Common myeloid progenitor, CD34-positive (primary cell): ENCODE results near the gene OR51B4. TPM values are rescaled to one million over a fixed set of nuclear protein-coding genes. Genes with fewer than 3 reads are reported as not detected.

ENCODE experiments used
- CTCF ChIA-PET: fragments of 350-600 bp; sonication (Branson Sonifier 250); formaldehyde crosslinking; loops from one replicate; lab custom pipeline; 2021; ENCODE audit warnings: antibody characterized with exemption; lab: Charles Lee
- POLR2A ChIA-PET: fragments of 350-600 bp; sonication (Branson Sonifier 250); formaldehyde crosslinking; loops from one replicate; lab custom pipeline; 2021; ENCODE audit warnings: antibody characterized with exemption; lab: Charles Lee
- DNase-seq, 3 donors: peaks; one replicate each; pipeline versions ENCODE4 v3.0.0 to v3.0.0-alpha.2; 2013
- H3K27ac ChIP-seq, 2 experiments: 1 replicate in 1 of 2; 2 replicates in 1 of 2; pipeline ENCODE4 v1.7.0; 2013; ENCODE audit warnings: inconsistent platforms in 2 of 2, low read length in 2 of 2, mild to moderate bottlenecking in 2 of 2, low read depth in 1 of 2, moderate library complexity in 1 of 2; ENCODE audit not compliant: severe bottlenecking in 2 of 2, insufficient read depth in 1 of 2, poor library complexity in 1 of 2
- H3K27me3 ChIP-seq, 5 experiments: replicated peaks in 2 of 5; 1 replicate in 3 of 5; 2 replicates in 2 of 5; pipeline versions ENCODE4 v1.6.1 to v1.7.0; 2013; ENCODE audit warnings: low read length in 4 of 5, mild to moderate bottlenecking in 2 of 5, moderate library complexity in 2 of 5, inconsistent platforms in 1 of 5; ENCODE audit not compliant: insufficient read depth in 5 of 5, control insufficient read depth in 4 of 5
- H3K36me3 ChIP-seq, 4 experiments: 1 replicate in 2 of 4; 2 replicates in 2 of 4; pipeline versions ENCODE4 v1.6.1 to v1.7.0; 2013; ENCODE audit warnings: low read length in 3 of 4, control low read depth in 1 of 4, mild to moderate bottlenecking in 1 of 4; ENCODE audit not compliant: control insufficient read depth in 4 of 4, insufficient read depth in 4 of 4
- H3K4me1 ChIP-seq, 4 experiments: 1 replicate in 3 of 4; 2 replicates in 1 of 4; pipeline versions ENCODE4 v1.6.1 to v1.7.1; 2013; ENCODE audit warnings: low read length in 3 of 4, mild to moderate bottlenecking in 3 of 4, control low read depth in 1 of 4, inconsistent platforms in 1 of 4, moderate library complexity in 1 of 4; ENCODE audit not compliant: control insufficient read depth in 4 of 4, insufficient read depth in 4 of 4; ENCODE audit errors: control extremely low read depth in 1 of 4
- H3K4me3 ChIP-seq, 7 experiments: 1 replicate in 4 of 7; 2 replicates in 3 of 7; pipeline versions ENCODE4 v1.5.1 to v1.7.0; 2013; ENCODE audit warnings: mild to moderate bottlenecking in 7 of 7, low read length in 6 of 7, moderate library complexity in 6 of 7, inconsistent platforms in 2 of 7, low read depth in 2 of 7, control low read depth in 1 of 7; ENCODE audit not compliant: insufficient read depth in 4 of 7, control insufficient read depth in 1 of 7; ENCODE audit errors: extremely low read depth in 1 of 7
- H3K9me3 ChIP-seq, 5 experiments: 1 replicate in 4 of 5; 2 replicates in 1 of 5; pipeline versions ENCODE4 v1.6.1 to v1.7.1; 2013; ENCODE audit warnings: low read length in 4 of 5, mild to moderate bottlenecking in 2 of 5, inconsistent platforms in 1 of 5, low read depth in 1 of 5, moderate library complexity in 1 of 5; ENCODE audit not compliant: control insufficient read depth in 4 of 5, insufficient read depth in 2 of 5; ENCODE audit errors: control extremely low read depth in 1 of 5
- WGBS: methylation state at CpG from one replicate; pipeline ENCODE4 v1.1.5; 2013; ENCODE audit not compliant: insufficient coverage; 5-methylcytosine and 5-hydroxymethylcytosine counted together
- polyA plus RNA-seq: library from polyadenylated mRNA; unstranded; fragments of 120-200 nt; gene quantifications from one replicate; pipeline ENCODE4 v1.2.1, GENCODE V29; 2013

Gene OR51B4, protein sequence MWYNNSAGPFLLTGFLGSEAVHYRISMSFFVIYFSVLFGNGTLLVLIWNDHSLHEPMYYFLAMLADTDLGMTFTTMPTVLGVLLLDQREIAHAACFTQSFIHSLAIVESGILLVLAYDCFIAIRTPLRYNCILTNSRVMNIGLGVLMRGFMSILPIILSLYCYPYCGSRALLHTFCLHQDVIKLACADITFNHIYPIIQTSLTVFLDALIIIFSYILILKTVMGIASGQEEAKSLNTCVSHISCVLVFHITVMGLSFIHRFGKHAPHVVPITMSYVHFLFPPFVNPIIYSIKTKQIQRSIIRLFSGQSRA
- polyA plus RNA-seq = 0.25 TPM

DNA sequence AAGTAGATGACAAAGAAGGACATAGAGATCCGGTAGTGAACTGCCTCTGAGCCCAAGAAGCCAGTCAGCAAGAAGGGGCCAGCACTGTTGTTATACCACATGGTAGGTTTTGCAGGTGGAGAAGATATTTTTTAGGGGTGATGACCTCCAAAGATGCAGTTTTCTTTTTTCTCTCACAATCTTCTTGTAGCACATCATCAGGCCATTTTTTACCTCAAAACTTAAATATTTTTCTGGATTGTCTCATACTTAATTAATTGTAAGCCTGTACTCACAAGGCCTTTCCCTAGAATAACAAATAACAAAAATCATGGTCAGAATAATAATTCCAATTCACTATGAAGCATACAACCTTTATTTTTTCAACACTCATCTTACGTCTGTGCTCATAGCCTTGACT lies at the start of gene OR51B4:
Gene OR51B4, minus strand, starts transcription at position 101 of the 400 bp plus-strand sequence. Its CDS starts 0 bp downstream, at position 101.
- POLR2A ChIA-PET = no interaction called here
- H3K36me3 ChIP-seq = no peaks in the 10 kb centered on the region
- H3K4me1 ChIP-seq = no peaks in the 10 kb centered on the region
- H3K4me3 ChIP-seq = no peak within 1 kb of the TSS
- WGBS = 100% methylated on average over 2 of the region's 2 CpGs
- CTCF ChIA-PET = no interaction called here
- no peak for DNase-seq
- no peak within 1 kb of the TSS for H3K27ac ChIP-seq
- H3K9me3 ChIP-seq = no peaks in the 10 kb centered on the region
- no peaks in the 10 kb centered on the region for H3K27me3 ChIP-seq

GRCh38 chr11:5351208-5351607 lies 49.5 kb upstream of the OR51B4 start, which contains the start of gene OR51B6:
Gene OR51B6, plus strand, starts transcription at chr11:5351508. Its CDS starts 0 bp downstream, at chr11:5351508.
- H3K27ac ChIP-seq = no peak within 1 kb of the TSS
- H3K9me3 ChIP-seq = no peaks in the 10 kb centered on the region
- ChIA-PET POLR2A (no interaction called here), CTCF (interaction anchor here (1.3 kb wide), 1 partner anchor 47 kb away, joined by 3 read pairs; no protein-coding TSS in a partner anchor)
- no peaks in the 10 kb centered on the region for H3K36me3 ChIP-seq
- H3K4me1 ChIP-seq = no peaks in the 10 kb centered on the region
- DNase-seq = no peak
- H3K27me3 ChIP-seq = peaks cover 0 to 2% (median 0%) of the 10 kb centered on the region in 5 experiments
- no CpG with 5 or more reads among the region's 1 CpG for WGBS
- no peak within 1 kb of the TSS for H3K4me3 ChIP-seq

DNA sequence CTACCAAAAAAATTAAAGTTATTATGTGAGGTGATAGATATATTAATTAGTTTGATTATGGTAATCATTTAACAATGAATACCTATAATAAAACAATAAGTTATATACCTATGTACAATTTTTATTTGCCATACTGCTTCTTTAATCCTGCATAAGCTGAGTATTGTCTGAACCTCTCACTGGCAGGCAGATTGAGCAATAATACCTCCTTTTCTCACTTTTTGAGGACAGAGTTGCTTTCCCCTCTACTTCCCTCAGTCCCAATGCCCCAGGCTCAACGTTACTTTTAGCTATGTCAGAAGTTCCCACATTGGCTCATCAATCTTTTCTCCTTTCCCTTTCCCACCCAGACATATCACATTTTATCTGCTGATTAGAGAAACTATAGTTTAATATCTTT lies 47.8 kb upstream of the OR51B4 start:
- no peak overlapping the region for H3K4me3 ChIP-seq
- H3K9me3 ChIP-seq = no peaks in the 10 kb centered on the region
- H3K36me3 ChIP-seq = no peaks in the 10 kb centered on the region
- 60% methylated on average over 1 of the region's 1 CpG for WGBS
- H3K27me3 ChIP-seq = peaks cover 0 to 2% (median 0%) of the 10 kb centered on the region in 5 experiments
- CTCF ChIA-PET = no interaction called here
- no peak overlapping the region for H3K27ac ChIP-seq
- no peak for DNase-seq
- no peaks in the 10 kb centered on the region for H3K4me1 ChIP-seq
- POLR2A ChIA-PET = no interaction called here

GRCh38 chr11:5348551-5349194 lies 46.9 kb upstream of the OR51B4 start:
- Histone ChIP-seq H3K9me3 (no peaks in the 10 kb centered on the region), H3K4me1 (no peaks in the 10 kb centered on the region), H3K27me3 (peaks cover 0 to 2% (median 0%) of the 10 kb centered on the region in 5 experiments), H3K4me3 (no peak overlapping the region), H3K36me3 (no peaks in the 10 kb centered on the region), H3K27ac (no peak overlapping the region)
- ChIA-PET POLR2A (no interaction called here), CTCF (no interaction called here)
- no peak for DNase-seq
- WGBS = 100% methylated on average over 2 of the region's 3 CpGs

DNA sequence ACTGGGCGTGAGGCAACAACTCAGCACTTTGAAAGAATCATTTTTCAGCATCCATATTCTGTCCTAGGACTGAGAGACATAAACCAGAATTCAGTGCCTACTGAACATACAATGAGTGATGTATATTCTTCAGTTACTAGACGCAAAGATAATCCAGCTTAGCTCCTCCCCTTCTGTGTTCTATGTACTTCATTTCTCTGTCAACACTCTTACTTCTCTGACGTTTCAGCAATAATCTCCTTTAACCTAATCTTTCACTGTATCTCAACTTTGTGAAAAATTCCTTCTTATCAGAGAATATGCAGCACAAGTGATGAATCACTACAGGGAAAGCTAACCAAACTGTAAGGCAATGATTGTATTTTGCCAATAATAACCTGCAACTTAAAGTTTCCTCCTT lies 44.1 kb upstream of the OR51B4 start:
- no peak overlapping the region for H3K27ac ChIP-seq
- POLR2A ChIA-PET = interaction anchor here (0.7 kb wide), 1 partner anchor 972 kb away, joined by 3 read pairs; no protein-coding TSS in a partner anchor
- no peaks in the 10 kb centered on the region for H3K36me3 ChIP-seq
- 94% methylated on average over 2 of the region's 3 CpGs for WGBS
- no peak for DNase-seq
- CTCF ChIA-PET = no interaction called here
- no peaks in the 10 kb centered on the region for H3K4me1 ChIP-seq
- H3K4me3 ChIP-seq = no peak overlapping the region
- no peaks in the 10 kb centered on the region for H3K9me3 ChIP-seq
- peaks cover 0 to 2% (median 0%) of the 10 kb centered on the region in 5 experiments for H3K27me3 ChIP-seq

GRCh38 chr11:5343474-5344335 lies 42.0 kb upstream of the OR51B4 start, which contains the start of gene OR51B5:
Gene OR51B5, minus strand, starts transcription at chr11:5343524. Its CDS starts 0 bp downstream, at chr11:5343524.
- WGBS = 71% methylated on average over 4 of the region's 6 CpGs
- Histone ChIP-seq H3K27ac (no peak within 1 kb of the TSS), H3K4me1 (no peaks in the 10 kb centered on the region), H3K36me3 (no peaks in the 10 kb centered on the region), H3K9me3 (no peaks in the 10 kb centered on the region), H3K4me3 (no peak within 1 kb of the TSS), H3K27me3 (peaks cover 0 to 2% (median 0%) of the 10 kb centered on the region in 5 experiments)
- no peak for DNase-seq
- ChIA-PET CTCF (no interaction called here), POLR2A (no interaction called here)
